HG02840 (cell line): Measurements from ENCODE around the gene CADM2.
"Not testable (repeated sequence)": the region's sequence is repeated elsewhere in the genome, so short reads cannot be mapped to it uniquely, and the experiment has no call there.

Source experiments
- ATAC-seq: cut with Tn5 transposase; IDR thresholded peaks from one replicate; pipeline ENCODE4 v1.9.1; 2021; ENCODE audit warnings: mild to moderate bottlenecking, moderate library complexity, moderate number of reproducible peaks; ENCODE audit not compliant: unreplicated experiment, low FRiP score

Gene CADM2

DNA sequence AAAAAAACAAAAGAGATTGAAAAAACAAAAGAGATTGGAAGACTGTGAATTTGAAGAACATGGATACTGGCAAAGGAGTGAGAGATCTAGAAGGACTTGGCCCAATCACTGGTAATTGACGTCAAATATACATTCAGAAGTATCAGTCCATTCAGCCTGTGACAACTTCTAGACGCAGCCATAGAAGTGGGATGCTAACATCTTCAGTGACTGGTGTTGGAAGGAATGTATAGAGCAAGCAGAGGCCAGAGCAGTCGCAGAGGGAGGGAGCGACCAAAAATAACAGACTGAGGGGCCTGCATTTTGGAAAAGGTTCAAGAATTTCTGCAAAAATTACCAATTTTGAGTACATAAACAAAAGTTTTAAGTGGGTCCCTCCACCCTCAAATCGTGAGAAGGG, 473.3 kb downstream of the CADM2 start:
- no peak for ATAC-seq

DNA sequence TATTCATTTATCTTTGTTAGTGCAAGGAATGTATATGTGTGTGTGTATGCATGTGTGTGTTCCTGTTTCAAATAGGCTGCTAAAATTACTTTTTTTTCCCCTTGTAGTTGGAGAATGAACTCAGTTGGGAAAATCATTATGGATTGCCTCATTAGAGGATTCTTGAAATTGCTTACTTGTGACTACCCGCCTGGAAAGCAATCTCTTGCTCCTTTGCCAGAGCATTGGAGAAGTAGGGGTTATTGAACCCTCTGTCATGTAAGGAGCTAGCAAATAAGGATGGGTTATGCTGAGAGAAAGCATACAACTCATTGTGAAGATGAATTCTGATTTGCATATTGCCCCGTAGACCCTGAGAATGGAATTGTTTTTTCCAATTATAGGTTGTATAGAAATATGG, 474.5 kb downstream of the CADM2 start:
- no peak for ATAC-seq

- no peak for ATAC-seq
Measured at GRCh38 chr3:85455561-85456200, 496.9 kb downstream of the CADM2 start.

DNA sequence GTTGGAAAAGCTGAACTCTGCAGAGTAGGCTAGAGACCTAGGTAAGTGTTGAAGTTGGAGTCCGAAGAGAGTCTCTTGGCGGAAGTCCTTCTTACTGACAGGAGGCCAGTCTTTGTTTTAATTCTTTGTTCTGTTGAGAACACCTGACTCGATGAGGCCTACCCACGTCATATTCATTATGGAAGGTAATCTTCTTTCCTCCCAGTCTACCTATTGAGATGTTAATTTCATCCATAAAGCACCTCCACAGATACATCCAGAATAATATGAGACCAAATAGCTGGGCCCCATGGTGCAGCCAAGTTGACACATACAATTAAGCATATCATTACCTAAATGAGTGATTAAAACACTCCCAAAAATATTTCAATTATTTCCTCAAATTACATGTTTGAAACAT, 515.5 kb downstream of the CADM2 start:
- no peak for ATAC-seq

DNA sequence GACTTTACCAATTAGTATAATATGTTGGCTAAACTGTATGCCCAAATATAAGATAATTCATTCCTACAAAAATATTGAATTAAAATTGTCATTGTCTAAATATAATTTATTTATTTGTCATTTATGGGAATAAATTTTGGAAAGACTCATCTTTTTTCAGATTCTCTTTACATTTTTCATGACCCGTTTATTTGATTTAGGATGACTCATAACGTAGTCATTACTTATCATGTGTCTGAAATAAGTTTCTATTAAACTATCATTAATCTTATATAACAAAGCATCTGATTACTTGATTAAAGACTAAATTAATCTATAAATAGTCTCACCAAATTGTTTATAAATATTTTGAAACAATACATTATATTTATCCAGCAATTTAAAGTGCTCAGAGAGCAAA, 516.6 kb downstream of the CADM2 start:
- no peak for ATAC-seq

GRCh38 chr3:85476891-85477495, 518.2 kb downstream of the CADM2 start:
- no peak for ATAC-seq

GRCh38 chr3:85481411-85482212, 522.8 kb downstream of the CADM2 start:
- ATAC-seq, result no peak

GRCh38 chr3:85482213-85482490, 523.4 kb downstream of the CADM2 start:
- ATAC-seq, result no peak

- ATAC-seq, result no peak
Measured at GRCh38 chr3:85483986-85484385, 525.2 kb downstream of the CADM2 start.

- no peak for ATAC-seq
Measured at GRCh38 chr3:85487375-85487774, 528.6 kb downstream of the CADM2 start.

DNA sequence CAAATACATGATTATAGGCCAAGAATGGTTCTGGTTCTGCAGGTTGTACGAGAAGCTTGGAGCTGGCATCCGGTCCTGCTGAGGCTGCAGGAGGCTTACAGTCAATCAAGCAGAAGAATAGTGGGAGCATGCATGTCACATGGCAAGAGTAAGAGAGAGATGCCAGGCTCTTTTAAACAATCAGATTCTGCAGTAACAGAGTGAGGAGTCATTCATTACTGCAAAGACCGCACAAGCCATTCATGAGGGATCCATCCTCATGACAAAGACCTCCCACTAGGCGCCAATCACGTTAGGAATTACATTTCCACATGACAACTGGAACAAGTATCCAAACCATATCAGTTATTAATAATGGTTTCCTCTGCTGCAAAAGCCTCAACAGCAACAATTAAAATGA, 536.8 kb downstream of the CADM2 start:
- no peak for ATAC-seq

- ATAC-seq, result no peak
Measured at GRCh38 chr3:85498177-85498576, 539.4 kb downstream of the CADM2 start.

DNA sequence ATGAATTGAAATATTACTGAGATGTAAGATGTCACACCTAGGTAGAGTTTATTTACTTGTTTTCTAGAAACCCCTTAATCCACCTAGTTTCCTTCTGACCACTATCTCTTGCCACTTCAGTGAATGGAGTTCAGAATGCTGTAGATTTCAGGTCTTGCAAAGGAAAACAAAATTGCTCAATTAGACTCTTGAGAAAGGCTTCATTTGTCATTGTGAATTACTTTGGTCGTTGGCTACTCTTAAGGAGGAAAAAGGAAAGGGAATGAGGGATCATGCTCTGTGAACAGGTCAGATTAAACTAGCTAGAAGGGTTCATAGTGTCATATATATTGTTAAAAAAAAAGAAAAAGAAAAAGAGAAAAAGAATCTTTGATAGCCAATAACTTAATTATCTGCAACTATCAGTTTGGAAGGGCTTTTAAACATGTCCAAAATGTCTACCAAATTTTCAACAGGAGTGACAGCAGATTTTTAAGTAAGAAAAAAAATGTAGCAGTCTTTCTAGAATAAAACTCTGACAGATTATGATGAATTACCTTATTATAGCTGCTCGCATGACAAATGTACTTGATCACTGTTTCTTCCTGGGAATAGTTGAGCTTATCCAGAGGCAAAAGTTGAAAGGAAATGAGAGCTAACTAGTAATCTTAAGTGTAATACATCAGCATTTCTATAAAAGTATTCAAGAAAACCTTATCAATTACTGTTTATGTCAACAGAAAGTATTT, 543.5 kb downstream of the CADM2 start:
- no peak for ATAC-seq

- ATAC-seq, result not testable (repeated sequence)
Measured at GRCh38 chr3:85504129-85504784, 545.5 kb downstream of the CADM2 start.

GRCh38 chr3:85504785-85505511, 546.2 kb downstream of the CADM2 start:
- ATAC-seq, result not testable (repeated sequence)

GRCh38 chr3:85507052-85507451, 548.3 kb downstream of the CADM2 start:
- not testable (repeated sequence) for ATAC-seq

- no peak for ATAC-seq
Measured at GRCh38 chr3:85508659-85509058, 549.9 kb downstream of the CADM2 start.

- no peak for ATAC-seq
Measured at GRCh38 chr3:85516146-85516545, 557.4 kb downstream of the CADM2 start.

DNA sequence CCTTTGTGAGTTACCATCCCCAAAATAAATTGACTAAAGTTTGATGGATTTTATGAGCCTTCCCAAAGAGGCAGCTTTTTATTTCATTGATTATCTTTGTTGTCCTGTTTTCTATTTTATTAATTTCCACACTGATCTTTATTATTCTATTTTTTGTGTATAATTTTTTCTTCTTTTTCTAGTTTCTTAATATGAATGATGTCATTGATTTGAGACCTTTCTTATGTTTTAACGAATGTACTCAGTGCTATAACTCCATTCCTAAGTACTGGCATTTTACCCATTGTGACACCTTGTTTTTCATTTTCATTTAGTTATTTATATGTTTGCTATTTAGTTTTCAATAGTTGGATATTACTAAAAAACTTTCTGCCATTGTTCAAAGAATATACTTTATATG, 565.3 kb downstream of the CADM2 start:
- no peak for ATAC-seq

DNA sequence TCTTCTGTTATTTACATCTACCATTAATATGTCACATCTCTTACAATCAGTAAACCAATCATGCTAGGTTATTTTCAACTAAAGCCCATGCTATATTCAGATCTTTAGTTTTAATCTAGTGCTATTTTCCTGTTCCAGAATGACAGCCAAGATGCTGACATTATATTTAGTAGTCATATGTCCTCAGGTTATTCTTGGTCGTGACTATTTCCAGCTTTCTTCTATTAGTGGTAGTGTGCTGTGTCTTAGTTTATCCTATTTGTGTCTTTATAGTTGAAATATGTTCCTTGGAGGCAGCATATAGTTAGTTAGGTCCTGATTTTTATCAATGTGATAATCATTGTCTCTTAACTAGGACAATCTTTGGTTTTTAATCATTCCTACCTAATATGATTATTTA, 566.5 kb downstream of the CADM2 start:
- ATAC-seq, result no peak
